ENCODE results near the gene OTX2.

GRCh38 chr14:56805992-56806727 is 4.1 kb downstream of the OTX2 start:
- TF ChIP-seq CTCF (IDR thresholded peaks at IDR 0.05) (no peak), POLR2A (IDR thresholded peaks at IDR 0.05) (no peak)
